SK-N-SH (cell line): ENCODE results near the gene PTTG1IP. TPM values are rescaled to one million over a fixed set of nuclear protein-coding genes. Genes with fewer than 3 reads are reported as not detected.

Experiments used
- CTCF ChIA-PET: fragments of 300-600, 350-600 bp; formaldehyde crosslinking; extraction: SDS; loops from one replicate; lab custom pipeline; 2021; lab: Yijun Ruan, JAX
- POLR2A ChIA-PET: fragments of 350-600 bp; sonication (Branson Sonifier 250); formaldehyde crosslinking; extraction: SDS; loops from one replicate; lab custom pipeline; 2020; ENCODE audit warnings: antibody characterized with exemption, inconsistent platforms; lab: Yijun Ruan, JAX
- DNase-seq: peaks from one replicate; pipeline ENCODE4 v3.0.0; 2012
- H2AFZ ChIP-seq: fragments of 200-600 bp; sonication (generic); 2 replicates; pipeline ENCODE4 v1.8.1; 2016; ENCODE audit warnings: antibody characterized with exemption, mild to moderate bottlenecking, low read depth
- H3F3A ChIP-seq: fragments of 200-600 bp; sonication (generic); replicated peaks from 2 replicates; pipeline ENCODE3; 2016; ENCODE audit warnings: antibody characterized with exemption, mild to moderate bottlenecking; ENCODE audit not compliant: insufficient read depth
- H3K27ac ChIP-seq, 2 experiments: fragments of 200-500 bp in 1 of 2; fragments of 200-600 bp in 1 of 2; sonication (Bioruptor generic) in 1 of 2; sonication (generic), shearing (Covaris generic) in 1 of 2; 2 replicates each; pipeline versions ENCODE4 v1.5.1 to v1.6.1; 2014 to 2016; ENCODE audit warnings: low read depth in 2 of 2, inconsistent platforms in 1 of 2, low read length in 1 of 2, mild to moderate bottlenecking in 1 of 2, mixed read lengths in 1 of 2
- H3K27me3 ChIP-seq: fragments of 200-600 bp; sonication (generic), shearing (Covaris generic); 2 replicates; pipeline ENCODE4 v1.6.1; 2016; ENCODE audit warnings: mixed run types; ENCODE audit not compliant: insufficient read depth
- H3K36me3 ChIP-seq, 2 experiments: fragments of 200-500 bp in 1 of 2; fragments of 200-600 bp in 1 of 2; sonication (Bioruptor generic) in 1 of 2; sonication (generic) in 1 of 2; replicated peaks in 1 of 2; 2 replicates each; pipeline versions ENCODE3 to v1.5.1; 2014 to 2016; ENCODE audit warnings: low read length in 1 of 2, mild to moderate bottlenecking in 1 of 2; ENCODE audit not compliant: insufficient read depth in 2 of 2, control insufficient read depth in 1 of 2
- H3K4me1 ChIP-seq, 2 experiments: fragments of 200-500 bp in 1 of 2; fragments of 200-600 bp in 1 of 2; sonication (Bioruptor generic) in 1 of 2; sonication (generic), shearing (Covaris generic) in 1 of 2; 2 replicates each; pipeline versions ENCODE4 v1.5.1 to v1.6.1; 2014 to 2016; ENCODE audit warnings: low read depth in 1 of 2, low read length in 1 of 2, mixed run types in 1 of 2; ENCODE audit not compliant: insufficient read depth in 2 of 2, control insufficient read depth in 1 of 2
- H3K4me2 ChIP-seq: fragments of 200-600 bp; sonication (generic), shearing (Covaris generic); 2 replicates; pipeline ENCODE4 v1.6.1; 2017; ENCODE audit warnings: mixed run types
- H3K4me3 ChIP-seq, 2 experiments: fragments of 200-500 bp in 1 of 2; fragments of 200-600 bp in 1 of 2; sonication (Bioruptor generic) in 1 of 2; sonication (generic), shearing (Covaris generic) in 1 of 2; 2 replicates each; pipeline versions ENCODE4 v1.5.1 to v1.8.1; 2014 to 2016; ENCODE audit warnings: low read depth in 2 of 2, inconsistent platforms in 1 of 2, low read length in 1 of 2, mild to moderate bottlenecking in 1 of 2, mixed read lengths in 1 of 2, moderate library complexity in 1 of 2
- H3K79me2 ChIP-seq: fragments of 200-600 bp; sonication (generic); 2 replicates; pipeline ENCODE4 v1.8.1; 2017; ENCODE audit warnings: mild to moderate bottlenecking; ENCODE audit not compliant: insufficient read depth
- H3K9ac ChIP-seq: fragments of 200-600 bp; sonication (generic); 2 replicates; pipeline ENCODE4 v1.6.1; 2017; ENCODE audit warnings: mixed run types
- H3K9me2 ChIP-seq: fragments of 200-600 bp; sonication (generic); 2 replicates; pipeline ENCODE4 v1.6.1; 2017; ENCODE audit warnings: mixed run types
- H3K9me3 ChIP-seq: fragments of 200-600 bp; sonication (generic); 2 replicates; pipeline ENCODE4 v1.6.1; 2017; ENCODE audit warnings: mixed run types, mild to moderate bottlenecking, moderate library complexity
- H4K20me1 ChIP-seq: fragments of 200-600 bp; sonication (generic); 2 replicates; pipeline ENCODE4 v1.6.1; 2017; ENCODE audit warnings: mild to moderate bottlenecking, mixed run types; ENCODE audit not compliant: insufficient read depth
- CHD2 ChIP-seq: fragments of 150-350 bp; IDR thresholded peaks from 2 replicates; pipeline ENCODE4 v1.6.1; 2018; ENCODE audit warnings: low read length; ENCODE audit not compliant: partially characterized antibody
- CTCF ChIP-seq: fragments of 200-600 bp; sonication (generic); IDR thresholded peaks from 2 replicates; pipeline ENCODE4 v1.6.1; 2017; ENCODE audit warnings: antibody characterized with exemption, mild to moderate bottlenecking, moderate library complexity
- EP300 ChIP-seq, 2 experiments: IDR thresholded peaks; 2 replicates each; pipeline versions ENCODE4 v1.4.0 to v1.6.1; 2012; ENCODE audit warnings: borderline replicate concordance in 1 of 2, low read depth in 1 of 2, low read length in 1 of 2
- FOSL2 ChIP-seq: IDR thresholded peaks from 2 replicates; pipeline ENCODE4 v1.4.0; 2012; ENCODE audit warnings: low read depth, mild to moderate bottlenecking, moderate library complexity, borderline replicate concordance
- FOXJ3 ChIP-seq: sonication (generic); formaldehyde crosslinking; IDR thresholded peaks from 2 replicates; pipeline ENCODE4 v1.5.1; 2020; ENCODE audit warnings: mild to moderate bottlenecking, missing genetic modification reagents
- GABPA ChIP-seq: IDR thresholded peaks from 2 replicates; pipeline ENCODE4 v1.4.0; 2012; ENCODE audit warnings: low read depth, mild to moderate bottlenecking
- GATA2 ChIP-seq: sonication (generic); formaldehyde crosslinking; IDR thresholded peaks from 2 replicates; pipeline ENCODE4 v1.5.0; 2020; ENCODE audit warnings: mild to moderate bottlenecking, missing genetic modification reagents
- JUND ChIP-seq: IDR thresholded peaks from 2 replicates; pipeline ENCODE4 v1.4.0; 2012
- MEF2A ChIP-seq: IDR thresholded peaks from 2 replicates; pipeline ENCODE4 v1.4.0; 2012; ENCODE audit warnings: low read depth, borderline replicate concordance
- MXI1 ChIP-seq: IDR thresholded peaks from 2 replicates; pipeline ENCODE4 v1.6.1; 2012; ENCODE audit warnings: mild to moderate bottlenecking, low read depth, low read length, improper control_type of control experiment
- NFIC ChIP-seq: IDR thresholded peaks from 2 replicates; pipeline ENCODE4 v1.4.0; 2012; ENCODE audit warnings: borderline replicate concordance
- NRF1 ChIP-seq: IDR thresholded peaks from 2 replicates; pipeline ENCODE4 v1.6.1; 2012; ENCODE audit warnings: low read depth, mild to moderate bottlenecking, low read length
- RCOR1 ChIP-seq: fragments of 150-350 bp; IDR thresholded peaks from 2 replicates; pipeline ENCODE4 v1.6.1; 2017; ENCODE audit warnings: antibody characterized with exemption, low read length
- RFX5 ChIP-seq: IDR thresholded peaks from 2 replicates; pipeline ENCODE4 v1.6.1; 2012; ENCODE audit warnings: mild to moderate bottlenecking, improper control_type of control experiment, low read length
- USF1 ChIP-seq: IDR thresholded peaks from 2 replicates; pipeline ENCODE4 v1.4.0; 2012; ENCODE audit warnings: low read depth, borderline replicate concordance
- USF2 ChIP-seq: fragments of 150-350 bp; IDR thresholded peaks from 2 replicates; pipeline ENCODE4 v1.6.1; 2017; ENCODE audit warnings: antibody characterized with exemption, low read length, low read depth, borderline replicate concordance
- YY1 ChIP-seq: IDR thresholded peaks from 2 replicates; pipeline ENCODE4 v1.4.0; 2012; ENCODE audit warnings: low read depth, mild to moderate bottlenecking
- WGBS: methylation state at CpG from one replicate; pipeline ENCODE4 v1.1.6; 2017; ENCODE audit warnings: low lambda C conversion rate; 5-methylcytosine and 5-hydroxymethylcytosine counted together
- polyA plus RNA-seq, 3 experiments: library from polyadenylated mRNA; depleted of rRNA; stranded (reverse); fragments of >200 nt; gene quantifications; 2 replicates each; pipeline ENCODE4 v1.2.3, GENCODE V29; 2012

The PTTG1IP gene
- polyA plus RNA-seq, 1 of the 3 experiments (the other 2 are of a cell fraction) = 171 TPM

GRCh38 chr21:44895859-44896258 lies 22.4 kb upstream of the PTTG1IP start:
- Histone ChIP-seq H3K27ac (no peak overlapping the region), H3K27me3 (peaks cover 13% of the 10 kb centered on the region; the same call in 1 of the 2 replicates), H3K9me3 (no peaks in the 10 kb centered on the region), H3K36me3 (no peaks in the 10 kb centered on the region), H2AFZ (no peak overlapping the region), H3K79me2 (no peaks in the 10 kb centered on the region), H3K4me3 (no peak overlapping the region), H3K9ac (no peak overlapping the region), H4K20me1 (no peaks in the 10 kb centered on the region), H3K4me2 (no peak overlapping the region), H3K4me1 (no peaks in the 10 kb centered on the region; a peak in 1 of 4 replicates), H3K9me2 (no peaks in the 10 kb centered on the region), H3F3A (no peaks in the 10 kb centered on the region)
- POLR2A ChIA-PET = no interaction called here
- CTCF ChIA-PET = interaction anchor here (1.0 to 2.7 kb wide), 3 partner anchors 37 to 241 kb away, joined by 3 to 15 read pairs (median 4); no protein-coding TSS in a partner anchor
- no peak for DNase-seq
- TF ChIP-seq GATA2 (CRISPR knock-in tag) = no peak
- TF ChIP-seq MEF2A = no peak
- TF ChIP-seq RFX5 = no peak
- TF ChIP-seq NFIC = no peak
- no peak for TF ChIP-seq FOSL2
- no peak for TF ChIP-seq RCOR1
- no peak for TF ChIP-seq USF1
- no peak for TF ChIP-seq YY1
- no peak for TF ChIP-seq NRF1
- no peak for TF ChIP-seq USF2
- TF ChIP-seq CTCF = no peak
- no peak for TF ChIP-seq EP300 (IDR thresholded peaks at IDR 0.05; ENCODE audit: borderline replicate concordance in 1 of 2, low read depth in 1 of 2, low read length in 1 of 2)
- TF ChIP-seq JUND = no peak
- no peak for TF ChIP-seq CHD2
- no peak for TF ChIP-seq GABPA
- TF ChIP-seq MXI1 = no peak
- no peak for TF ChIP-seq FOXJ3 (CRISPR knock-in tag)
- 77% methylated on average over 4 of the region's 11 CpGs for WGBS
